Esophagus squamous epithelium (tissue), 4 donors: Measurements from ENCODE around the gene KCNK1.

Source experiments
- CTCF ChIP-seq, 6 experiments: fragments of 450-650 bp in 4 of 6; fragments of 200-600 bp in 2 of 6; sonication (generic) in 2 of 6; IDR thresholded peaks; one replicate each; pipeline ENCODE4 v1.5.1; 2016 to 2019; ENCODE audit warnings: antibody characterized with exemption in 6 of 6, mild to moderate bottlenecking in 4 of 6, moderate library complexity in 4 of 6
- POLR2A ChIP-seq, 4 donors: fragments of 450-650 bp; IDR thresholded peaks; one replicate each; pipeline ENCODE4 v1.6.1; 2017; ENCODE audit warnings: antibody characterized with exemption in 4 of 4, mild to moderate bottlenecking in 4 of 4, moderate library complexity in 3 of 4

- TF ChIP-seq CTCF (IDR thresholded peaks at IDR 0.05): no peak
- no peak for TF ChIP-seq POLR2A (IDR thresholded peaks at IDR 0.05)
Observed at GRCh38 chr1:233641029-233641428, 27.1 kb downstream of the KCNK1 start.
